ENCODE measurements around the gene SAPCD2. TPM values are rescaled to one million over a fixed set of nuclear protein-coding genes. Genes with fewer than 3 reads are reported as not detected.

SAPCD2 gene
- total and polyA plus RNA-seq, 9 of the 15 experiments (the other 6 are each of a cell fraction or from before 2014, with no cell fraction given) = 3.4 to 91.8 (median 18.8) TPM

DNA sequence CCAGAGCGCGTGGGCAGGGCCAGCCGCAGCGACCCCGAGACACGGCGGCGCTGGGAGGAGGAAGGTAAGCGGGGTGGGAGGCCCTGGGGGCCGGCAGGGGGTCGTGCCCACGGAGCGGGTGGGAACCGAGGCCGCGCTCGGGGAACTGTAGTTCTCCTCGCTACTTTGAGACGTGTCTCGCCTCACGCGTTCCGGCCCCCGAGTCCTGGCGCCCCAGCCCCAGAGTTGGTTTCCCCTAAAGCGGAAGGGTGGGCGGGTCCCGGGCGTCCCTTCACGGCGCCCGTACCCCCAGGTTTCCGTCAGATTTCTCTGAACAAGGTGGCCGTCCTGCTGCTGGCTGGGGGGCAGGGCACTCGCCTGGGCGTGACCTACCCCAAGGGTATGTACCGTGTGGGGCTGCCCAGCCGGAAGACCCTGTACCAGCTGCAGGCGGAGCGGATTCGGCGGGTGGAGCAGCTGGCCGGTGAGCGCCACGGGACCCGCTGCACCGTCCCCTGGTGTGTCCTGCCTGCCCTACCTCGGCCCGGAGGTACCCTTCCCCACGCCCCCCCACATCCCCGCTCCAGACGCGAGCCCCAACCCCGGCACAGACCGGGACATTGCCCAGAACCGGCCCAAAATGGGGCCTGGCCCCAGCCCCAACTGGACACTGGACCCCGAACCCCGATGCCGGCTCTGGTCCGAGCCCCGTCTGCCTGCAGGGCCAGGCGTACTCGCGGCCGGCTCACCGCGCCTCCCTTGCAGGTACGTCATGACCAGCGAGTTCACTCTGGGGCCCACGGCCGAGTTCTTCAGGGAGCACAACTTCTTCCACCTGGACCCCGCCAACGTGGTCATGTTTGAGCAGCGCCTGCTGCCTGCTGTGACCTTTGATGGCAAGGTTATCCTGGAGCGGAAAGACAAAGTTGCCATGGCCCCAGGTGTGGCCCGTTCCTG lies 7.7 kb upstream of the SAPCD2 start:
- no peak for FAIRE-seq
- ChIA-PET CTCF (ENCODE audit: low intra/inter-chr PET ratio) (no interaction called here), POLR2A (no interaction called here)
- no peak for ATAC-seq
- intact Hi-C loops (cut with micrococcal nuclease) (no loop called here), in situ Hi-C loops (cut with MboI) (no loop called here)
- Histone ChIP-seq H3K9me1 (ENCODE audit: control insufficient read depth, insufficient read depth, low read length) (no peaks in the 10 kb centered on the region), H3K36me3 (ENCODE audit: control insufficient read depth, insufficient read depth, low read length) (peaks cover 10% of the 10 kb centered on the region; the same call in 1 of the 3 replicates), H3K4me3 (peak overlapping the region; percentile 42), H3K27ac (ENCODE audit: extremely low read depth, low read depth, low read length) (peak overlapping the region; percentile 19; the same call in 1 of the 3 replicates), H3K9me3 (replicated peaks; ENCODE audit: control insufficient read depth, insufficient read depth, low read depth, low read length) (no peaks in the 10 kb centered on the region), H3K79me2 (ENCODE audit: control insufficient read depth, insufficient read depth, low read length) (no peaks in the 10 kb centered on the region; the same call in 2 of the 3 replicates), H3K9ac (ENCODE audit: insufficient read depth in 1 of 2, low read depth in 2 of 2, low read length in 2 of 2) (peak overlapping the region; percentile 38 to 89; a peak in 3 of 4 replicates), H4K20me1 (replicated peaks; ENCODE audit: control insufficient read depth, insufficient read depth, low read length) (no peaks in the 10 kb centered on the region), H2AFZ (ENCODE audit: low read depth, low read length) (no peak overlapping the region), H3K4me2 (ENCODE audit: insufficient read depth, low read length) (peak overlapping the region; percentile 52; the same call in 1 of the 2 replicates), H3K27me3 (ENCODE audit: control insufficient read depth in 2 of 2, insufficient read depth in 2 of 2, low read length in 2 of 2) (no peaks in the 10 kb centered on the region), H3K4me1 (replicated peaks in 1 of 2; ENCODE audit: control insufficient read depth in 2 of 2, insufficient read depth in 2 of 2, low read length in 2 of 2) (peaks cover 19 to 75% of the 10 kb centered on the region in 2 experiments)
- BruUV-seq (replicated peaks) = no TSS peak
- TF ChIP-seq CBX1 (IDR thresholded peaks at IDR 0.05; ENCODE audit: low read depth) (no peak), PCBP1 (IDR thresholded peaks at IDR 0.05; ENCODE audit: low read depth, low read length, poor library complexity, severe bottlenecking) (peak; percentile 59), ERF (CRISPR knock-in tag; IDR thresholded peaks at IDR 0.05) (no peak), PHF8 (IDR thresholded peaks at IDR 0.05; ENCODE audit: borderline replicate concordance, low read length) (peak; percentile 1; the same call in 1 of the 2 replicates), CHD4 (IDR thresholded peaks at IDR 0.05; ENCODE audit: insufficient read depth, insufficient replicate concordance, low read depth, low read length, poor library complexity, severe bottlenecking) (no peak), POLR2G (IDR thresholded peaks at IDR 0.05; ENCODE audit: low read depth, low read length) (0 out of 2 replicates have a peak, but pooled peaks have one; percentile 4), MBD2 (IDR thresholded peaks at IDR 0.05; ENCODE audit: borderline replicate concordance, low read depth) (no peak), ZNF347 (CRISPR knock-in tag; IDR thresholded peaks at IDR 0.05; ENCODE audit: low read depth) (no peak)
- TF ChIP-seq, protein P1, sequence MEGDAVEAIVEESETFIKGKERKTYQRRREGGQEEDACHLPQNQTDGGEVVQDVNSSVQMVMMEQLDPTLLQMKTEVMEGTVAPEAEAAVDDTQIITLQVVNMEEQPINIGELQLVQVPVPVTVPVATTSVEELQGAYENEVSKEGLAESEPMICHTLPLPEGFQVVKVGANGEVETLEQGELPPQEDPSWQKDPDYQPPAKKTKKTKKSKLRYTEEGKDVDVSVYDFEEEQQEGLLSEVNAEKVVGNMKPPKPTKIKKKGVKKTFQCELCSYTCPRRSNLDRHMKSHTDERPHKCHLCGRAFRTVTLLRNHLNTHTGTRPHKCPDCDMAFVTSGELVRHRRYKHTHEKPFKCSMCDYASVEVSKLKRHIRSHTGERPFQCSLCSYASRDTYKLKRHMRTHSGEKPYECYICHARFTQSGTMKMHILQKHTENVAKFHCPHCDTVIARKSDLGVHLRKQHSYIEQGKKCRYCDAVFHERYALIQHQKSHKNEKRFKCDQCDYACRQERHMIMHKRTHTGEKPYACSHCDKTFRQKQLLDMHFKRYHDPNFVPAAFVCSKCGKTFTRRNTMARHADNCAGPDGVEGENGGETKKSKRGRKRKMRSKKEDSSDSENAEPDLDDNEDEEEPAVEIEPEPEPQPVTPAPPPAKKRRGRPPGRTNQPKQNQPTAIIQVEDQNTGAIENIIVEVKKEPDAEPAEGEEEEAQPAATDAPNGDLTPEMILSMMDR (IDR thresholded peaks at IDR 0.05 in 2 of 3, conservative IDR thresholded peaks at IDR 0.05 in 1 of 3; ENCODE audit: insufficient read depth in 2 of 3, low read depth in 1 of 3, low read length in 3 of 3) = no peak
- TF ChIP-seq, protein P2, sequence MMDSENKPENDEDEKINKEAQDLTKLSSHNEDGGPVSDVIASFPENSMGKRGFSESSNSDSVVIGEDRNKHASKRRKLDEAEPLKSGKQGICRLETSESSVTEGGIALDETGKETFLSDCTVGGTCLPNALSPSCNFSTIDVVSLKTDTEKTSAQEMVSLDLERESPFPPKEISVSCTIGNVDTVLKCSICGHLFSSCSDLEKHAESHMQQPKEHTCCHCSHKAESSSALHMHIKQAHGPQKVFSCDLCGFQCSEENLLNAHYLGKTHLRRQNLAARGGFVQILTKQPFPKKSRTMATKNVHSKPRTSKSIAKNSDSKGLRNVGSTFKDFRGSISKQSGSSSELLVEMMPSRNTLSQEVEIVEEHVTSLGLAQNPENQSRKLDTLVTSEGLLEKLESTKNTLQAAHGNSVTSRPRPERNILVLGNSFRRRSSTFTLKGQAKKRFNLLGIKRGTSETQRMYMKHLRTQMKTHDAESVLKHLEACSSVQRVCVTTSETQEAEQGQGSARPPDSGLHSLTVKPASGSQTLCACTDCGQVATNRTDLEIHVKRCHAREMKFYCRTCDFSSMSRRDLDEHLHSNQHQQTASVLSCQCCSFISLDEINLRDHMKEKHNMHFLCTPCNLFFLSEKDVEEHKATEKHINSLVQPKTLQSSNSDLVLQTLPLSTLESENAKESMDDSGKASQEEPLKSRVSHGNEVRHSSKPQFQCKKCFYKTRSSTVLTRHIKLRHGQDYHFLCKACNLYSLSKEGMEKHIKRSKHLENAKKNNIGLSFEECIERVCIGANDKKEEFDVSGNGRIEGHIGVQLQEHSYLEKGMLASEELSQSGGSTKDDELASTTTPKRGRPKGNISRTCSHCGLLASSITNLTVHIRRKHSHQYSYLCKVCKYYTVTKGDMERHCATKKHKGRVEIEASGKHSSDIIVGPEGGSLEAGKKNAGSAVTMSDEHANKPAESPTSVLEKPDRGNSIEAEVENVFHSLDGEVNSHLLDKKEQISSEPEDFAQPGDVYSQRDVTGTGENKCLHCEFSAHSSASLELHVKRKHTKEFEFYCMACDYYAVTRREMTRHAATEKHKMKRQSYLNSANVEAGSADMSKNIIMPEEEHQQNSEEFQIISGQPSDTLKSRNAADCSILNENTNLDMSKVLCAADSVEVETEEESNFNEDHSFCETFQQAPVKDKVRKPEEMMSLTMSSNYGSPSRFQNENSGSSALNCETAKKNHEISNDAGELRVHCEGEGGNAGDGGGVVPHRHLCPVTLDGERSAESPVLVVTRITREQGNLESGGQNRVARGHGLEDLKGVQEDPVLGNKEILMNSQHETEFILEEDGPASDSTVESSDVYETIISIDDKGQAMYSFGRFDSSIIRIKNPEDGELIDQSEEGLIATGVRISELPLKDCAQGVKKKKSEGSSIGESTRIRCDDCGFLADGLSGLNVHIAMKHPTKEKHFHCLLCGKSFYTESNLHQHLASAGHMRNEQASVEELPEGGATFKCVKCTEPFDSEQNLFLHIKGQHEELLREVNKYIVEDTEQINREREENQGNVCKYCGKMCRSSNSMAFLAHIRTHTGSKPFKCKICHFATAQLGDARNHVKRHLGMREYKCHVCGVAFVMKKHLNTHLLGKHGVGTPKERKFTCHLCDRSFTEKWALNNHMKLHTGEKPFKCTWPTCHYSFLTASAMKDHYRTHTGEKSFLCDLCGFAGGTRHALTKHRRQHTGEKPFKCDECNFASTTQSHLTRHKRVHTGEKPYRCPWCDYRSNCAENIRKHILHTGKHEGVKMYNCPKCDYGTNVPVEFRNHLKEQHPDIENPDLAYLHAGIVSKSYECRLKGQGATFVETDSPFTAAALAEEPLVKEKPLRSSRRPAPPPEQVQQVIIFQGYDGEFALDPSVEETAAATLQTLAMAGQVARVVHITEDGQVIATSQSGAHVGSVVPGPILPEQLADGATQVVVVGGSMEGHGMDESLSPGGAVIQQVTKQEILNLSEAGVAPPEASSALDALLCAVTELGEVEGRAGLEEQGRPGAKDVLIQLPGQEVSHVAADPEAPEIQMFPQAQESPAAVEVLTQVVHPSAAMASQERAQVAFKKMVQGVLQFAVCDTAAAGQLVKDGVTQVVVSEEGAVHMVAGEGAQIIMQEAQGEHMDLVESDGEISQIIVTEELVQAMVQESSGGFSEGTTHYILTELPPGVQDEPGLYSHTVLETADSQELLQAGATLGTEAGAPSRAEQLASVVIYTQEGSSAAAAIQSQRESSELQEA (IDR thresholded peaks at IDR 0.05; ENCODE audit: low read depth) = 0 out of 2 replicates have a peak, but pooled peaks have one; percentile 28
- 77% methylated on average over 32 of the region's 76 CpGs for WGBS (ENCODE audit: insufficient coverage, low coverage, missing lambda C conversion rate)
- no peak for DNase-seq (ENCODE audit: extremely low read depth in 1 of 4, low spot score in 3 of 4)

Measured in K562 (cell line).